Progenitor cell of endocrine pancreas (in vitro differentiated cells): ENCODE data around the gene FAS. TPM values are rescaled to one million over a fixed set of nuclear protein-coding genes. Genes with fewer than 3 reads are reported as not detected.

Experiments
- DNase-seq: peaks from one replicate; pipeline ENCODE4 v3.0.0; 2021; ENCODE audit warnings: low spot score; ENCODE audit not compliant: unreplicated experiment
- H3K27ac Mint-ChIP-seq: 2 replicates; pipeline ENCODE4 v1.8.0; 2021; ENCODE audit warnings: mild to moderate bottlenecking, moderate library complexity, mixed read lengths
- H3K27me3 Mint-ChIP-seq: 2 replicates; pipeline ENCODE4 v1.8.0; 2021; ENCODE audit warnings: mixed read lengths
- H3K36me3 Mint-ChIP-seq: 2 replicates; pipeline ENCODE4 v1.8.0; 2022; ENCODE audit warnings: mixed read lengths; ENCODE audit not compliant: insufficient read depth
- H3K4me1 Mint-ChIP-seq: 2 replicates; pipeline ENCODE4 v1.8.0; 2021; ENCODE audit warnings: low read depth, mixed read lengths
- H3K4me3 Mint-ChIP-seq: 2 replicates; pipeline ENCODE4 v1.8.0; 2021; ENCODE audit warnings: low read depth, mild to moderate bottlenecking, moderate library complexity, mixed read lengths
- H3K9me3 Mint-ChIP-seq: 2 replicates; pipeline ENCODE4 v1.8.0; 2021; ENCODE audit warnings: low read depth, mixed read lengths
- total RNA-seq: library from RNA; stranded (reverse); gene quantifications from 2 replicates; pipeline ENCODE4 v1.2.1, GENCODE V29; 2021
- TF ChIP-seq, protein P1 (sequence below): fragments of 200-600 bp; sonication (generic); IDR thresholded peaks from one replicate; pipeline ENCODE4 v1.5.0; 2021; ENCODE audit warnings: antibody characterized with exemption, mild to moderate bottlenecking; ENCODE audit not compliant: unreplicated experiment

The FAS gene
- total RNA-seq, 1 donor from 2014 or later, result 1.9 TPM

DNA sequence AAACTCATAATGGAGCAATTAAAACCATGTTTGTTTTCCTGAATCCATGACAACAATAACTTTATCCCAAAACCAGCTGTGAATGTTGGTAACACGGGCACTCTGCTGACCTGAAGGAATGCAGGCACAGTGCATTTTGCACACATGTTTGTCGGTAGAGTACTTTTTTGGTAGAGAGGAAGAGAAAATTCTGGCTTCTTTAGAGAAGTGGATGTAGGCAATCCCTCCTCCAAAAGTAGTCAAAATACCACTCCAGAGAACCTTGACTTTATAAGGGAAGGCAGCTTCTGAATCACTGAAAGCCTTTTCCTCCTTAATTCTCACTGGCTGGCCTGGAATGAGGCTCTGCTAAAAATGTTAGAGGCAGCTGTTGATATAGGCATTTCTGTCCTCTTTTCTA is 22.2 kb upstream of the FAS start:
- Mint-ChIP-seq H3K4me1 (peaks cover 4% of the 10 kb centered on the region), H3K27ac (no peak overlapping the region), H3K36me3 (no peaks in the 10 kb centered on the region), H3K9me3 (no peaks in the 10 kb centered on the region), H3K27me3 (peaks cover 9% of the 10 kb centered on the region), H3K4me3 (no peak overlapping the region)
- TF ChIP-seq, protein P1, sequence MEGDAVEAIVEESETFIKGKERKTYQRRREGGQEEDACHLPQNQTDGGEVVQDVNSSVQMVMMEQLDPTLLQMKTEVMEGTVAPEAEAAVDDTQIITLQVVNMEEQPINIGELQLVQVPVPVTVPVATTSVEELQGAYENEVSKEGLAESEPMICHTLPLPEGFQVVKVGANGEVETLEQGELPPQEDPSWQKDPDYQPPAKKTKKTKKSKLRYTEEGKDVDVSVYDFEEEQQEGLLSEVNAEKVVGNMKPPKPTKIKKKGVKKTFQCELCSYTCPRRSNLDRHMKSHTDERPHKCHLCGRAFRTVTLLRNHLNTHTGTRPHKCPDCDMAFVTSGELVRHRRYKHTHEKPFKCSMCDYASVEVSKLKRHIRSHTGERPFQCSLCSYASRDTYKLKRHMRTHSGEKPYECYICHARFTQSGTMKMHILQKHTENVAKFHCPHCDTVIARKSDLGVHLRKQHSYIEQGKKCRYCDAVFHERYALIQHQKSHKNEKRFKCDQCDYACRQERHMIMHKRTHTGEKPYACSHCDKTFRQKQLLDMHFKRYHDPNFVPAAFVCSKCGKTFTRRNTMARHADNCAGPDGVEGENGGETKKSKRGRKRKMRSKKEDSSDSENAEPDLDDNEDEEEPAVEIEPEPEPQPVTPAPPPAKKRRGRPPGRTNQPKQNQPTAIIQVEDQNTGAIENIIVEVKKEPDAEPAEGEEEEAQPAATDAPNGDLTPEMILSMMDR, result no peak
- no peak for DNase-seq

DNA sequence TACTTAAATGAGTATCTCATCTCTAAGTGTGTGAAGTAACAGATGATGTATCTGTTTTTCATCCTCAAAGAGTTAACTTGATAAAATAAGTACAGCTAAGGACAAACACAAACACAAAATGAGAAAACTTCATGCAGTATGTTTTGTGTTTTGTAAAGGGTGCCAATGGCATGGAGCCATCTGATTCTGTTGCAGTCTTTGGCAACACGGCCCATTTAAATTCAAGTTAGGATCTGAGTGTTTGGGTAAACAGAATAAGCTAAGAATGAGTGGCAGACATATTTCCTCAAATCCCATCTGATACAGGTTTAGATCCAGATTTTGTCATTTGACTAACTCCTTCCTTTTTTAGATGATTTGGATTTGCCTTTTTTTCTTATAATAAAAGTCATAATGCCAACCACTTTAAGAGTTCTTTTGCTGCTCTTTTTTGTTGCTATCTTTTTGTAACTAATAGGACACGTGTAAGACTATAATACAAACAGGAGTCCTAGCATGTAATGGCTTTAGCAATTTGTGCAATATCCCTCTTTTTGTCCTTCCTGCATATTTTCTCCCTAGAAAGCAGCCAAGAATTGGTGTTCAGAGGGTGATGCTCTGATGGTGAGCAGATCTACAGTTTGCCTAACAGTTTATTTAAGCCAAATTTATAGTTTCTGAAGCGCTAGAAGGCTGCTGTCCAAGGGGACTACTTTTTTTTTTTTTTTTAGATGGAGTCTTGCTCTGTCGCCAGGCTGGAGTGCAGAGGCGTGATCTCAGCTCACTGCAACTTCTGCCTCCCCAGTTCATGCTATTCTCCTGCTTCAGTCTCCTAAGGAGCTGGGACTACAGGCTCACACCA is 19.2 kb upstream of the FAS start:
- TF ChIP-seq, protein P1, result no peak
- no peak overlapping the region for H3K4me3 Mint-ChIP-seq
- no peaks in the 10 kb centered on the region for H3K9me3 Mint-ChIP-seq
- no peaks in the 10 kb centered on the region for H3K4me1 Mint-ChIP-seq
- peaks cover 6% of the 10 kb centered on the region for H3K27me3 Mint-ChIP-seq
- no peaks in the 10 kb centered on the region for H3K36me3 Mint-ChIP-seq
- no peak for DNase-seq
- H3K27ac Mint-ChIP-seq, result no peak overlapping the region

DNA sequence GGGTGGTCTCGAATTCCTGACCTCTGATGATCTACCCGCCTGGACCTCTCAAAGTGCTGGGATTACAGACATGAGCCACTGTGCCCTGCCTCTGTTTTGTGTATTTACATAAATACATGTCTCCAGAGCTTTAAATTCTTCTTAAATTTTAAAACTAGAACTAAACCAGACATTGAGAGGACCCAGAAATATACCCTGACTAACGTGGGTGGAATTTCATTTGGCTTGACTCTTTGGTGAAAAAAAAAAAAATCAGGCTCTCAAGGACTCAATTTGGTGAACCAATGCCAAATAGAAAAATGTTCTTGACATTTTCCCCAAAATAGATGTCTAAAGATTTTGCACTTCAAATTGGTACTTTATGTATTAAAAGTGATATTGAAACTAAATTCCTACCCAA is 16.6 kb upstream of the FAS start:
- TF ChIP-seq, protein P1, result no peak
- Mint-ChIP-seq H3K4me1 (no peaks in the 10 kb centered on the region), H3K27me3 (peaks cover 8% of the 10 kb centered on the region), H3K27ac (no peak overlapping the region), H3K36me3 (no peaks in the 10 kb centered on the region), H3K9me3 (no peaks in the 10 kb centered on the region), H3K4me3 (no peak overlapping the region)
- no peak for DNase-seq

DNA sequence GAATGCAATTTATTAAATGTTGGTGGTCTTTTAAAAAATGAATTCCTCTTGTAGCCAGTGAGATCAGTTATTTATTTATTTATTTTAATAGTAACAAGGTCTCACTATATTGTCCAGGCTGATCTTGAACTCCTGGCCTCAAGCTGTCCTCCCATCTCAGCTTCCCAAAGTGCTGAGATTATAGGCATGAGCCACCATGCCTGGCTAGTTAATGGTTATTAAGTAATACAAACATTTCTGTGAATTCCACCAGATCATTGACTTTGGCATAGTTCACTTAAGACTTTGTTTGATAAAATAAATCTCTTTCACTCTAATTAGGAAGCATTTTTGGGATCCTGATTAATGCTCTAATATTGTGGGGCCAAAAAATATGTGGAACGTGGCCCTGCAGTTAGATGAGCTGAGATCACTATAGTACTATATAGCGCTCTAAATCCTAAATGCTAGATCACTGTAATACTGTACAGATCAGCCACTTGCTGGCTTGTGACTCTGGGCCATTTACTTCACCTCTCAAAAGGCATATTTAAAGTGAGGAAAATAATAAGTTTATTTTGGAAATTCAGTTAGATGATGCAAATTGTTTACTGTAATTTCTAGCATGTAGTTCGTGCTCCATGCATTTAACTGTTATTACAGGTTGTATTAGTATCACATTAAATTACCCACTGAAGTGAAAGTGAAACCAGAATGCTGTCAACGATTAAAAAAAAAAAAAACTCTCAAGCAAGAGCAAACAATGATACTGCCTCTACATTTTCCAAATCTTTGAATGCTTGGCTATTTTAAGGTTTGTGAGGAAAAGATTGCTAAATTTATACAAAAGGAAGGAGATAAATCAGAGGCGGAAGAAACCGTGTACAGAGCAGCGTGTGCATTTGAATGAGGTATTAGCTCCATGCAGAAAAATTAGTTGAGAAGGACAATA is 15.9 kb upstream of the FAS start:
- TF ChIP-seq, protein P1, result no peak
- Mint-ChIP-seq H3K27me3 (peaks cover 8% of the 10 kb centered on the region), H3K9me3 (no peaks in the 10 kb centered on the region), H3K36me3 (no peaks in the 10 kb centered on the region), H3K27ac (no peak overlapping the region), H3K4me3 (no peak overlapping the region), H3K4me1 (no peaks in the 10 kb centered on the region)
- no peak for DNase-seq

DNA sequence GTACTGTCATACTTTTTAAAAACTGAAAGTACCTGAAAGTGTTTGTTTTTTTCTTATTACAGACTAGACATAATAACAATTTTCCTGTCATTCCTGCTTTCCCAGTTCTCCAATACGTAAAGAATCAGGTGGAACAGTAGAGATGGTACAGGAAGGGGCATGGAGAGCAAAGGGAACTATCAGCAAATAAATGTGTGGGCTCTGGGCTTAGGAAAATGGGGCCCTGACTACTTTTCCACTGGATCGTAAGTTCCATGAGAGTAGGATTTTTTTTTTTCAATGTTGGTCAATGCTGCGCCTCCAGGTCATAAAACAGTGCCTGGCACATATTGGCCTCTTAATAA is 15.2 kb upstream of the FAS start:
- no peaks in the 10 kb centered on the region for H3K4me1 Mint-ChIP-seq
- TF ChIP-seq, protein P1, result no peak
- no peaks in the 10 kb centered on the region for H3K9me3 Mint-ChIP-seq
- H3K27ac Mint-ChIP-seq, result no peak overlapping the region
- no peak overlapping the region for H3K4me3 Mint-ChIP-seq
- H3K36me3 Mint-ChIP-seq, result no peaks in the 10 kb centered on the region
- peaks cover 8% of the 10 kb centered on the region for H3K27me3 Mint-ChIP-seq
- DNase-seq, result no peak
